HG03064 (cell line): ENCODE measurements around the gene CYB561D1.

Experiments
- ATAC-seq: cut with Tn5 transposase; IDR thresholded peaks from one replicate; pipeline ENCODE4 v1.9.1; 2021; ENCODE audit warnings: low read depth; ENCODE audit not compliant: unreplicated experiment

Gene CYB561D1

GRCh38 chr1:109499661-109500536 is 6.0 kb downstream of the CYB561D1 start:
- no peak for ATAC-seq

DNA sequence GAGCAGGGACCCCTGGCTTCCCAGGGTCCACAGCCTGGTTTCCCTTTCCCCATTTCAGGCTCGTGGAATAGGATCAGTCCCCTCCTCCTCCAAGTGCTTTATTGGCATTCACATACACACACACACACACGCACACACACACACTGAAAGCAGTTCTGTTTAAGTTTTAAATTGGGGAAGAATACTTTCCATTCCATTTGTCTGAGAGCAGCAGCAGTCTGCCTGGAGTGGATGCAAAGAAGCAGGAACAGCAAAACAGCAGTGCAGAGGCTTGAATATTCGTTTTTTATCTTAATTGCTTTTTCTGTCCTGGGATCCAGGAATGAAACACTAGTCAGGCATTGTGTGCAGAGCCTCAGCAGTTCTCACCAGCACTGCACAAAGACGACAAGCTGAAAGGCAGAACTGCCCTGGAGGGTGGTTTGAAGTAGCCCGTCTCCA is 7.1 kb downstream of the CYB561D1 start:
- ATAC-seq: no peak

- ATAC-seq: no peak
Measured at GRCh38 chr1:109501644-109502363, 7.9 kb downstream of the CYB561D1 start.

- ATAC-seq: no peak
Measured at GRCh38 chr1:109502364-109502851, 8.5 kb downstream of the CYB561D1 start.

- no peak for ATAC-seq
Measured at GRCh38 chr1:109503935-109504334, 10.0 kb downstream of the CYB561D1 start.

DNA sequence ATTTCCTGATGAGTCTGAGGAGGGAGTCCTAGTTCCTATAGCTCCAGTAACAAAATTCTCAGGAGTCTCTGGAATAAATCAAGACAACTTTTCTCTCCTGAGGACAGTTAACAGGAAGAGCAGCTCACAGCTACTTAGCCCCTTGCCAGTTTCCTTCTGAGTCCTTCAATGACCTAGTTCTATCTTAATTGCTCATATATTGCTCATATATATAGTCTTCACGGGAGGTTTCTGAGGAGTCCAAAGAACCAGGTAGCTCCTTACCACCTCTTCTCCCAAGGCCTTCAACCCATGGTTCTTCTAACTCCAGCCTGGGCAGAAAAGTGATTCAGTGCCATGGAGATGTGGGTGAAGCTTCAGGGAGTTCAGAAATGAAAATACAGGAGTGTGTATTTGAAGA is 11.1 kb downstream of the CYB561D1 start:
- ATAC-seq: no peak

GRCh38 chr1:109508001-109508872 is 14.3 kb downstream of the CYB561D1 start:
- ATAC-seq: no peak

DNA sequence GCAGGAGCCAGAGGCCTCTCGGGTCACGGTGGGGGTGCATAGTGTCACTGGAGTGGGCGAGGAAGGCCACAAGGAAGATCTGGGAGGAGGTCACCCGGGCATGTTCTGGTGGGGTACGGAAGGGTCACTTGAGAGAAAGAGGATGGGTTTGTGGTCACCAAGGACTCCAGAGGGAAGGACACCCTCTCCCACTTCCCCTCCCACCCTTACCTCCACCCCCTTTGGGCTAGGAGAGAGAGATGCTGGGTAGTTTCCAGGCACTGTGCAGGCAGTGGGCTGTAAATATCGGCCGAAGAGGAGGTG is 14.9 kb downstream of the CYB561D1 start:
- ATAC-seq: no peak

- no peak for ATAC-seq
Measured at GRCh38 chr1:109509176-109510134, 15.6 kb downstream of the CYB561D1 start, which contains the start of gene AMIGO1. Gene AMIGO1 (minus strand): TSS chr1:109509727. CDS start chr1:109508912, 815 bp downstream.

DNA sequence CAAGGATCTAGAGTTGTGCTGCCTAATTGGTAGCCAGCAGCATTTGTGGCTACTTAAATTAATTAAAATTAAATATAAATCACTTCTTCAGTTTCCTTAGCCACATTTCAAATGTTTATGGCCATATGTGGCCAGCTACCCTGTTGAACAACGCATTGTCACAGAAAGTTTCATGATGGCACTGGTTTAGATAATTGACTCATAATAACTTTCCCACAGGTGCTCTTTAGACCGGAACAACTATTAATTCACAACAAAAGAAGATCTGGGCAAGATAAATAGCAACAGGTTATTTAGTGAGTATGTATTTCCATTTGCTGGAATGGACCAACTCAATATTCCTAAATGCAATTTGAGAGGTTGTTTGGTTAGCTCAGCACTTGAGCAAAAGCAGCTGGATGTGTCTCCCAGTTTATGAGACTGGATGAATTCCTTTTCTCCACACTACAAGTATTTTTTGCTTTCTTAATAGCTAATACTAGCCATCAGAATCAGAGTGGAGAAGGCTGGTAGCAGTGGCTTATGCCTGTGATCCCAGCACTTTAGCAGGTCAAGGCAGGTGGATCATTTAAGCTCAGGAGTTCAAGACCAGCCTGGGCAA is 19.3 kb downstream of the CYB561D1 start:
- no peak for ATAC-seq

DNA sequence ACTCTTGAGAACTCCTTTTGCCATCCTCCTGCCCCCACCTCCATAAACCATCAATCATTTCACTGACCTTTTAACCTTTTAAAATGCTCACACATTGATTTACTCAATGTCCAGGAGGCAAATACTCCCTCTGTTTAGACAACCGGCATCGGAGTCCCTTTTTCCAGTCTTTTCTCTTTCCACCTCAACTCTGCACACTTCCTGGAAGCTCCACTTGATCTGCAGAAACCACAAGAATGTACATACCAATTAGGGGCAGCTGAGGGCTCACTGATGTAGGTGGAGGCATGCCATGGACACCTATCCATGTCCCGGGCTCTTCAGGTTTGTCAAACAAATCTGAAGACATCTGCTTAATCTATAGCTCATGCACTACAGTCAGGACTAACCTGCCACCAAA is 21.0 kb downstream of the CYB561D1 start:
- ATAC-seq: no peak

GRCh38 chr1:109516872-109517271 is 23.0 kb downstream of the CYB561D1 start:
- no peak for ATAC-seq

- no peak for ATAC-seq
Measured at GRCh38 chr1:109517337-109517736, 23.4 kb downstream of the CYB561D1 start.

DNA sequence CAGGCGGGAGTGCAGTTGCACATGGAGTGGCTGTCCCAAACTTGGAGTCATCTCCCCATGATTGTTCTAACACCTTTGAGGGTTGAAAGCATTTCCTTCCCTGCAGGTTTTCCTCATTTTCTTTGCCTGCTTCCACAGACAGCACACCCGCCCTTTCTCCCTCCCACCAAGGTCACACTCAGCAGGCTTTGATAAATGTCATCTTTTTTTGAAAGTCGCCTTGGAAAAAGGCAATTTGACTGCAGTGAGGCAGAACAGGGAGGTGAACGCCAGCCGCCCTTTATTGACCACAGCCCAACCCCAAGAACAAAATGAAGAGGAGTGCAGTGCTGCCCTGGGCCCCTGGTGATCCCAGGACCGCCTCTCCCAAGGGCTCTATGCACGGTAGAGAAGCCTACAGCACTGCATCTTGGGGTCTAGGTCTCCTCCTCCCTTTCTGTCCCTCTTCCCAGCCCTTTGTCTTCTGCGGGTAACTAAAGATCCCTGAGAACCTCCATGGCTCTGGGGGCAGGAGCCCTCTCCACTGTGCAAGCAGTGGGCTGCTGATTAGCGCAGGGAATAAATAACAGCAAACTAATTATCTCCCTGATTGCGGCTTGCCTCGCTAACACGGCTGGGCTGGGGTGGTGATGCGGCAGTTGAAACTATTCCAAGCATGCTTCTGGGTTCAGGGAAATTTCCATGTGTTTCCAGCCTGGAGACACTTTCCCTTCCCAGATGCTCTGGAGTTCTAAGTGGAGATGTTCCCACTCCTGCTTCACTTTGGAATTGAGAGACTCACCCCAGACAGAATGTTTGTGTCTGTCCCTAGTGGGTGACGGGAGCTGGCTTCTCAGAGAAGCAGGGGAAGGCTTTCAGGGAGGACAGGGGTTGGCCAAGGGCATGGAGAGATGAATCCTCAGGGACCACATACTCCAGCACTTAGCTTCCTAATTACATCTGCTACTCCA is 27.4 kb downstream of the CYB561D1 start:
- no peak for ATAC-seq

DNA sequence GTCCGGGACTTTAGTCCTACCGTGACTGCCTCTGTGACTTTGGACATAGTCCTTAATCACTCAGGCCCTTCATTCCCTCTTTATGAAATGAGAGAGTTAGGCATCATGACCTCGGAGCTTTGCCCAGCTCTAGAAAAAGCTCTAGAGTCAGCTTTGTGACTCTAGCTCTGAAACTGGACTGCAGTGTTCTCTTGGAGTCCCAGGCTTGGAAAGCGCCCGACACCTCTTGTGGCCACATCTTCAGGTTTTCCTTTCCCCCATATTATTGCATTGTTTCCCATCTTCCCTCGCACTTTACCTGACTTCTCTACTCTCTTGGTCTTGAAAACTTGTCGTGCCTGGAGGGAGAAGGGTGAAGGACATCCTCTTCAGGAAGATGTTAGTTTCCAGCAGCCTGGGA is 28.1 kb downstream of the CYB561D1 start:
- no peak for ATAC-seq

DNA sequence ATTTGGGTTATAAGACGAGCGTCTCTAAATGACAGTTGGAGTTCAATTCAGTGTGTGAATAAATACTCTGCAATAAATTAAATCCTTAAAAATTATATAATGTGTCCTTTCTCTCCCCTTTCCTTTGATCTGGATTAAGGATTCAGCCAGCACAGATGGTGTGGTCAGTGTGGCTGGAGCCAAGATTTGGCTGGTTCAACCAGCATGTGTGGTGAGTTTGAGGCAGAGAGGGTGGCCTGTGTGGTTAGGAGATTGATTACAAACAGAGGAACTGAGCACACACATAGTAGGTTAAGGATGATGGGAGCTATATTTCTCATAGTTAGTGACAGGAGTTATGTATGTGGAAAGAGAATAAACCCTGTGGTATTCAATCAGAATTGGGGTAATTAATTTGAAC is 29.8 kb downstream of the CYB561D1 start:
- ATAC-seq: no peak

DNA sequence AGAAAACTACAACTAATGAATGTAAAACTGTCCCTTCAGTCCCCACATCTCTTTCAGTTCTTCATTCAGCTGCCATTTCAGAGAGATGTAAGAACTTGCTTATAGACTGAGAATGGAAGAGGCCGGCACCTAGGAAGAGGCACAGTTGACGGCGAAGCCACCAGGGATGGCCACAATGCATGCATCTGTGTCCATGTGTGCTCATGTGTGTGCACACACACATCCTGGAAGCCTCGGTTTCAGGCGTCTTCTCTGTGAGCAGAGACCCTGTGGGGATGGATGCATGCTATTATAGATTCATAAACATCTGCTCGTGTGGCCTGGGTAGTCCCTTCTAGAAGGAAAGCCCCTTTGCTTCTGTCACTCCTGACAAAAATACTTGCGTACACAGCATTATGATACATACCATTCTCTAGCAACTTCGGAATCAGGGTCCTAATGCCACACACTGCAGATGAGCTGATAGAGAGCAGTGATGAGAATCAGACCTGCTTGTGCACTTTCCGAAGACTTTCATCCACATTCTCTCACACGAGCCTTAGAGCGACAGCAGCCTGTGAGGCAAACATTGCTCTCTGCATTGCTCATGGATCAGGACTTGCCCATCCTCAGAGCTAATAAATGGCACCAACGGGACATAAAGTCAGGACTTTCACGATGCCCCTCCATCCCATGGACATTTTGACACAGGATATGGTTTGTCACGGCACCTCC is 33.4 kb downstream of the CYB561D1 start:
- ATAC-seq: peak; percentile 56
